Neural cell (in vitro differentiated cells): Measurements from ENCODE around the gene ACBD6. TPM values are rescaled to one million over a fixed set of nuclear protein-coding genes. Genes with fewer than 3 reads are reported as not detected.

Experiments used
- H2AFZ ChIP-seq: fragments of 200-600, 300-800 bp; sonication (generic), shearing (Covaris generic); 2 replicates; pipeline ENCODE4 v1.6.0; 2014; ENCODE audit warnings: low read depth, mild to moderate bottlenecking, antibody characterized with exemption, low read length, moderate library complexity
- H3F3A ChIP-seq: fragments of 200-600 bp; shearing (Covaris generic); 2 replicates; pipeline ENCODE4 v1.6.1; 2016; ENCODE audit warnings: mild to moderate bottlenecking, moderate library complexity, mixed read lengths, antibody characterized with exemption, low read length; ENCODE audit not compliant: insufficient read depth, poor library complexity, severe bottlenecking
- H3K27ac ChIP-seq: fragments of 200-600, 300-800 bp; sonication (generic), shearing (Covaris generic); 2 replicates; pipeline ENCODE4 v1.5.1; 2014; ENCODE audit warnings: mild to moderate bottlenecking, low read length, moderate library complexity
- H3K27me3 ChIP-seq: fragments of 300-800, 200-600 bp; sonication (generic), shearing (Covaris generic); 2 replicates; pipeline ENCODE4 v1.6.0; 2014; ENCODE audit warnings: mild to moderate bottlenecking, low read depth, low read length, moderate library complexity; ENCODE audit not compliant: insufficient read depth
- H3K36me3 ChIP-seq: fragments of 300-800, 200-600 bp; sonication (generic), shearing (Covaris generic); 2 replicates; pipeline ENCODE4 v1.5.1; 2014; ENCODE audit warnings: mild to moderate bottlenecking, antibody characterized with exemption, low read length, moderate library complexity; ENCODE audit not compliant: insufficient read depth
- H3K4me2 ChIP-seq: fragments of 300-800, 200-600 bp; sonication (generic), shearing (Covaris generic); 2 replicates; pipeline ENCODE4 v1.6.0; 2014; ENCODE audit warnings: mild to moderate bottlenecking, low read length
- H3K4me3 ChIP-seq: fragments of 300-800, 200-600 bp; sonication (generic), shearing (Covaris generic); 2 replicates; pipeline ENCODE4 v1.5.1; 2014; ENCODE audit warnings: mild to moderate bottlenecking, low read length, moderate library complexity
- H3K79me2 ChIP-seq: fragments of 200-600 bp; shearing (Covaris generic); replicated peaks from 2 replicates; pipeline ENCODE4 v1.6.0; 2014; ENCODE audit warnings: mild to moderate bottlenecking, low read length, moderate library complexity; ENCODE audit not compliant: insufficient read depth
- H3K9ac ChIP-seq: fragments of 300-800, 200-600 bp; sonication (generic), shearing (Covaris generic); 2 replicates; pipeline ENCODE4 v1.6.1; 2016; ENCODE audit warnings: mild to moderate bottlenecking, low read length, mixed read lengths
- H3K9me2 ChIP-seq: fragments of 200-600 bp; shearing (Covaris generic); 2 replicates; pipeline ENCODE4 v1.6.1; 2016; ENCODE audit warnings: mild to moderate bottlenecking, low read length, mixed read lengths; ENCODE audit not compliant: insufficient read depth
- H3K9me3 ChIP-seq: fragments of 200-600, 300-800 bp; sonication (generic), shearing (Covaris generic); 2 replicates; pipeline ENCODE4 v1.6.1; 2016; ENCODE audit warnings: mild to moderate bottlenecking, mixed run types, low read length, moderate library complexity, mixed read lengths
- H4K20me1 ChIP-seq: fragments of 200-600 bp; shearing (Covaris generic); 2 replicates; pipeline ENCODE4 v1.6.1; 2016; ENCODE audit warnings: mild to moderate bottlenecking, mixed run types; ENCODE audit not compliant: insufficient read depth
- EP300 ChIP-seq: fragments of 450-650 bp; conservative IDR thresholded peaks from 2 replicates; pipeline ENCODE4 v1.6.1; 2014; ENCODE audit warnings: antibody characterized with exemption, mild to moderate bottlenecking, moderate library complexity; ENCODE audit not compliant: poor library complexity, severe bottlenecking
- EZH2 ChIP-seq: fragments of 200-600, 300-800 bp; shearing (Covaris generic), sonication (generic); IDR thresholded peaks from 2 replicates; pipeline ENCODE4 v1.6.1; 2014; ENCODE audit warnings: antibody characterized with exemption, low read length, borderline replicate concordance, mild to moderate bottlenecking; ENCODE audit not compliant: insufficient read depth, poor library complexity, severe bottlenecking
- MXI1 ChIP-seq: fragments of 450-650 bp; conservative IDR thresholded peaks from 2 replicates; pipeline ENCODE4 v1.6.1; 2014; ENCODE audit warnings: antibody characterized with exemption, mild to moderate bottlenecking; ENCODE audit not compliant: poor library complexity, severe bottlenecking
- POLR2AphosphoS5 ChIP-seq: IDR thresholded peaks from 2 replicates; pipeline ENCODE4 v1.6.1; 2012
- SMC3 ChIP-seq: fragments of 450-650 bp; conservative IDR thresholded peaks from 2 replicates; pipeline ENCODE4 v1.6.1; 2014; ENCODE audit warnings: antibody characterized with exemption, mild to moderate bottlenecking, moderate library complexity; ENCODE audit not compliant: poor library complexity
- TAF1 ChIP-seq: IDR thresholded peaks from 2 replicates; pipeline ENCODE4 v1.6.1; 2012; ENCODE audit warnings: low read depth
- polyA plus RNA-seq: library from polyadenylated mRNA; depleted of rRNA; stranded (reverse); fragments of >200 nt; gene quantifications from 2 replicates; pipeline ENCODE4 v1.2.3, GENCODE V29; 2014
- TF ChIP-seq, protein P1 (sequence below): fragments of 450-650 bp; IDR thresholded peaks from 2 replicates; pipeline ENCODE4 v1.5.1; 2014; ENCODE audit warnings: antibody characterized with exemption, mild to moderate bottlenecking, moderate library complexity; ENCODE audit not compliant: poor library complexity, severe bottlenecking
- TF ChIP-seq, protein P2 (sequence below): IDR thresholded peaks from 2 replicates; pipeline ENCODE4 v1.6.1; 2012; ENCODE audit warnings: borderline replicate concordance

ACBD6 gene
- polyA plus RNA-seq, 1 donor from 2014 or later: 92.4 TPM

DNA sequence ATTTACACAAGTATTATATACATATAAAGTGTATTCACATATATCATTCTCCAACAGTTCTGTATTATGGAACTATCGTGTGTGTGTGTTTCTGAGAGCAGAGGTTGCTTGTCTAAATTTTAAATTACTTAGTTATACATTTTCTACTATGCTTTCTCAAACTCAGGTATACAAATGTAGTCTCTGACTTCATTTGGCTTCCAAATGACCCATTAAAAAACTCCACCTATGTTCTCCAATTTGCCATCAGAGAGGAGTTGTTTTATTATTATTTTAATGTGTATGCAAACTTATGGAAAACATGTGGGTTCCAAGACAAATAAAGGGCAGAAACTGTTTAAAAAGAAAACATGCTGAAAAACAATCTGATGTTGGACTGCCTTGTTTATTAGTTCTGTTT, 131.8 kb downstream of the ACBD6 start:
- H3K9me2 ChIP-seq: no peaks in the 10 kb centered on the region
- no peaks in the 10 kb centered on the region for H4K20me1 ChIP-seq
- H3K79me2 ChIP-seq: no peaks in the 10 kb centered on the region
- no peaks in the 10 kb centered on the region for H3K36me3 ChIP-seq
- H3K27me3 ChIP-seq: no peaks in the 10 kb centered on the region
- H2AFZ ChIP-seq: no peak overlapping the region
- no peak overlapping the region for H3K4me3 ChIP-seq
- no peaks in the 10 kb centered on the region for H3K9me3 ChIP-seq
- TF ChIP-seq EZH2 (no peak), POLR2AphosphoS5 (no peak), TAF1 (no peak), MXI1 (no peak), EP300 (no peak)
- TF ChIP-seq, protein P1, sequence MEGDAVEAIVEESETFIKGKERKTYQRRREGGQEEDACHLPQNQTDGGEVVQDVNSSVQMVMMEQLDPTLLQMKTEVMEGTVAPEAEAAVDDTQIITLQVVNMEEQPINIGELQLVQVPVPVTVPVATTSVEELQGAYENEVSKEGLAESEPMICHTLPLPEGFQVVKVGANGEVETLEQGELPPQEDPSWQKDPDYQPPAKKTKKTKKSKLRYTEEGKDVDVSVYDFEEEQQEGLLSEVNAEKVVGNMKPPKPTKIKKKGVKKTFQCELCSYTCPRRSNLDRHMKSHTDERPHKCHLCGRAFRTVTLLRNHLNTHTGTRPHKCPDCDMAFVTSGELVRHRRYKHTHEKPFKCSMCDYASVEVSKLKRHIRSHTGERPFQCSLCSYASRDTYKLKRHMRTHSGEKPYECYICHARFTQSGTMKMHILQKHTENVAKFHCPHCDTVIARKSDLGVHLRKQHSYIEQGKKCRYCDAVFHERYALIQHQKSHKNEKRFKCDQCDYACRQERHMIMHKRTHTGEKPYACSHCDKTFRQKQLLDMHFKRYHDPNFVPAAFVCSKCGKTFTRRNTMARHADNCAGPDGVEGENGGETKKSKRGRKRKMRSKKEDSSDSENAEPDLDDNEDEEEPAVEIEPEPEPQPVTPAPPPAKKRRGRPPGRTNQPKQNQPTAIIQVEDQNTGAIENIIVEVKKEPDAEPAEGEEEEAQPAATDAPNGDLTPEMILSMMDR: no peak
- TF ChIP-seq, protein P2, sequence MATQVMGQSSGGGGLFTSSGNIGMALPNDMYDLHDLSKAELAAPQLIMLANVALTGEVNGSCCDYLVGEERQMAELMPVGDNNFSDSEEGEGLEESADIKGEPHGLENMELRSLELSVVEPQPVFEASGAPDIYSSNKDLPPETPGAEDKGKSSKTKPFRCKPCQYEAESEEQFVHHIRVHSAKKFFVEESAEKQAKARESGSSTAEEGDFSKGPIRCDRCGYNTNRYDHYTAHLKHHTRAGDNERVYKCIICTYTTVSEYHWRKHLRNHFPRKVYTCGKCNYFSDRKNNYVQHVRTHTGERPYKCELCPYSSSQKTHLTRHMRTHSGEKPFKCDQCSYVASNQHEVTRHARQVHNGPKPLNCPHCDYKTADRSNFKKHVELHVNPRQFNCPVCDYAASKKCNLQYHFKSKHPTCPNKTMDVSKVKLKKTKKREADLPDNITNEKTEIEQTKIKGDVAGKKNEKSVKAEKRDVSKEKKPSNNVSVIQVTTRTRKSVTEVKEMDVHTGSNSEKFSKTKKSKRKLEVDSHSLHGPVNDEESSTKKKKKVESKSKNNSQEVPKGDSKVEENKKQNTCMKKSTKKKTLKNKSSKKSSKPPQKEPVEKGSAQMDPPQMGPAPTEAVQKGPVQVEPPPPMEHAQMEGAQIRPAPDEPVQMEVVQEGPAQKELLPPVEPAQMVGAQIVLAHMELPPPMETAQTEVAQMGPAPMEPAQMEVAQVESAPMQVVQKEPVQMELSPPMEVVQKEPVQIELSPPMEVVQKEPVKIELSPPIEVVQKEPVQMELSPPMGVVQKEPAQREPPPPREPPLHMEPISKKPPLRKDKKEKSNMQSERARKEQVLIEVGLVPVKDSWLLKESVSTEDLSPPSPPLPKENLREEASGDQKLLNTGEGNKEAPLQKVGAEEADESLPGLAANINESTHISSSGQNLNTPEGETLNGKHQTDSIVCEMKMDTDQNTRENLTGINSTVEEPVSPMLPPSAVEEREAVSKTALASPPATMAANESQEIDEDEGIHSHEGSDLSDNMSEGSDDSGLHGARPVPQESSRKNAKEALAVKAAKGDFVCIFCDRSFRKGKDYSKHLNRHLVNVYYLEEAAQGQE: no peak
- no peak overlapping the region for H3K27ac ChIP-seq
- H3K4me2 ChIP-seq: no peak overlapping the region
- no peaks in the 10 kb centered on the region for H3F3A ChIP-seq
- H3K9ac ChIP-seq: no peak overlapping the region

DNA sequence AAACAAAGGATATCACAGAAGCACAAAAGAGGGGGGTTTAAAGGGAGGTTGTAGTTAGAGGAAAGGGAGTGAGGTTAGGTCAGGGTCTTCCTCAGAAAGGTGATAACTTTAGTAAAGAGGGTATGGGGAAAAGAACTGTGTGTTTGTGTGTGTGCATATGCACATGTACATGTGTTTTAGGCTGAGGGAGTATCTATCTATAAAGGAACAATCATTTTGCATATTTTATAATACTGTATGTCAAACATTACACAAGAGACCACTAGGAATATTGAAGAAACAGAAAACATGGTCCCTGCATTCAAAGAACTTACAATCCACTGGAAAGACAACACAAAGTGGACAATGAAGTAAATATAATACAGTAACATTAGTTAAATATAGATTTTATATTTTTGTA, 132.2 kb downstream of the ACBD6 start:
- H3K4me3 ChIP-seq: no peak overlapping the region
- TF ChIP-seq POLR2AphosphoS5 (no peak), TAF1 (no peak), MXI1 (no peak), SMC3 (no peak)
- TF ChIP-seq, protein P2: no peak
- H4K20me1 ChIP-seq: no peaks in the 10 kb centered on the region
- no peak overlapping the region for H3K27ac ChIP-seq
- H3F3A ChIP-seq: no peaks in the 10 kb centered on the region
- no peak overlapping the region for H3K4me2 ChIP-seq
- H3K9me2 ChIP-seq: no peaks in the 10 kb centered on the region
- H2AFZ ChIP-seq: no peak overlapping the region
- H3K36me3 ChIP-seq: no peaks in the 10 kb centered on the region
- no peaks in the 10 kb centered on the region for H3K79me2 ChIP-seq
- no peak overlapping the region for H3K9ac ChIP-seq
- H3K27me3 ChIP-seq: no peaks in the 10 kb centered on the region
- H3K9me3 ChIP-seq: no peaks in the 10 kb centered on the region
